ENCODE results near the gene RAD51D.

GRCh38 chr17:35101725-35102124 is 17.9 kb downstream of the RAD51D start:
- TF ChIP-seq GATA2 (IDR thresholded peaks at IDR 0.05; ENCODE audit: low read depth, low read length) (no peak), GATA3 (IDR thresholded peaks at IDR 0.05; ENCODE audit: low read depth, low read length) (no peak)
